Measurements from ENCODE around the gene EHMT1.

GRCh38 chr9:137602661-137603060, 16.1 kb upstream of the EHMT1 start:
- TF ChIP-seq CTCF (conservative IDR thresholded peaks at IDR 0.05; ENCODE audit: low read length) (no peak; the same call in 1 of the 2 replicates), EZH2phosphoT487 (IDR thresholded peaks at IDR 0.05; ENCODE audit: borderline replicate concordance) (no peak)

Measured in Loucy (cell line).